HepG2 (cell line): ENCODE measurements around the gene DDX20. TPM values are rescaled to one million over a fixed set of nuclear protein-coding genes. Genes with fewer than 3 reads are reported as not detected.

Experiments used
- DNMT1 ChIP-seq: sonication (generic); formaldehyde crosslinking; IDR thresholded peaks from 2 replicates; pipeline ENCODE4 v1.5.1; 2020; ENCODE audit warnings: mild to moderate bottlenecking, missing genetic modification reagents
- HDAC2 ChIP-seq: sonication (generic); formaldehyde crosslinking; IDR thresholded peaks from 2 replicates; pipeline ENCODE4 v1.4.0; 2020; ENCODE audit warnings: missing genetic modification reagents
- HIC2 ChIP-seq: sonication (generic); formaldehyde crosslinking; IDR thresholded peaks from 2 replicates; pipeline ENCODE4 v1.9.0; 2022; ENCODE audit warnings: low read depth, missing genetic modification reagents
- NFKB2 ChIP-seq: sonication (generic); formaldehyde crosslinking; IDR thresholded peaks from 2 replicates; pipeline ENCODE4 v1.4.0; 2020; ENCODE audit warnings: missing genetic modification reagents, borderline replicate concordance
- PHF21A ChIP-seq: sonication (generic); formaldehyde crosslinking; IDR thresholded peaks from 2 replicates; pipeline ENCODE4 v1.5.0; 2020; ENCODE audit warnings: mild to moderate bottlenecking, missing genetic modification reagents
- SKIL ChIP-seq: sonication (generic); formaldehyde crosslinking; IDR thresholded peaks from 2 replicates; pipeline ENCODE4 v1.8.0; 2022; ENCODE audit warnings: missing genetic modification reagents, mild to moderate bottlenecking, moderate library complexity, borderline replicate concordance
- SNAI1 ChIP-seq: sonication (generic); formaldehyde crosslinking; IDR thresholded peaks from 2 replicates; pipeline ENCODE4 v1.5.0; 2020; ENCODE audit warnings: mild to moderate bottlenecking, missing genetic modification reagents, borderline replicate concordance
- SP4 ChIP-seq: sonication (generic); formaldehyde crosslinking; IDR thresholded peaks from 2 replicates; pipeline ENCODE4 v1.8.1; 2023; ENCODE audit warnings: mild to moderate bottlenecking, missing genetic modification reagents
- ZFP91 ChIP-seq: sonication (generic); formaldehyde crosslinking; IDR thresholded peaks from 2 replicates; pipeline ENCODE4 v1.9.0; 2022; ENCODE audit warnings: missing genetic modification reagents, mild to moderate bottlenecking, borderline replicate concordance
- ZMYM4 ChIP-seq: sonication (generic); formaldehyde crosslinking; IDR thresholded peaks from 2 replicates; pipeline ENCODE4 v1.8.1; 2023; ENCODE audit warnings: mild to moderate bottlenecking, missing genetic modification reagents
- ZNF407 ChIP-seq: sonication (generic); formaldehyde crosslinking; IDR thresholded peaks from one replicate; pipeline ENCODE4 v1.5.1; 2020; ENCODE audit warnings: mild to moderate bottlenecking, missing genetic modification reagents; ENCODE audit errors: not compliant biosample characterization
- ZNF570 ChIP-seq: sonication (generic); formaldehyde crosslinking; IDR thresholded peaks from 2 replicates; pipeline ENCODE4 v1.4.0; 2020; ENCODE audit warnings: mild to moderate bottlenecking, missing genetic modification reagents, borderline replicate concordance
- ZNF777 ChIP-seq: sonication (generic); formaldehyde crosslinking; IDR thresholded peaks from 2 replicates; pipeline ENCODE4 v1.4.0; 2020; ENCODE audit warnings: missing genetic modification reagents
- ZNF792 ChIP-seq: IDR thresholded peaks from 2 replicates; pipeline ENCODE4 v1.6.1; 2016
- polyA plus RNA-seq, 8 experiments: library from polyadenylated mRNA; depleted of rRNA in 3 of 8; stranded (reverse) in 7 of 8; unstranded in 1 of 8; fragments of >200 nt; fragmentation: Illumina TruSeq in 4 of 8; extraction: Trizol in 4 of 8; gene quantifications; 2 replicates each; pipeline versions ENCODE4 v1.2.1 to v1.2.3, GENCODE V29; 2011 to 2016; ENCODE audit warnings: low read depth in 4 of 8, missing spikeins in 1 of 8, mixed read lengths in 1 of 8; ENCODE audit not compliant: insufficient read depth in 1 of 8
- total RNA-seq, 5 experiments: library from RNA; depleted of rRNA; stranded (reverse); fragments of >200 nt; fragmentation: Illumina TruSeq; extraction: Trizol; gene quantifications; 2 replicates each; pipeline ENCODE4 v1.2.3, GENCODE V29; 2016; ENCODE audit warnings: low read depth in 1 of 5

DDX20 gene
- total and polyA plus RNA-seq, 2 of the 13 experiments (the other 11 are each of a cell fraction or from before 2014, with no cell fraction given): 4.0 to 14.3 TPM

GRCh38 chr1:111739194-111739924 is 16.3 kb upstream of the DDX20 start, which contains the start of gene INKA2 (continued):
- peak; percentile 63; the same call in 1 of the 2 replicates for TF ChIP-seq SKIL (CRISPR knock-in tag)
- peak; percentile 51; the same call in 1 of the 2 replicates for TF ChIP-seq ZNF792
- peak; percentile 65 for TF ChIP-seq HIC2 (CRISPR knock-in tag)
- peak; percentile 98 for TF ChIP-seq ZNF777 (CRISPR knock-in tag)
- peak; percentile 58 for TF ChIP-seq ZNF407 (CRISPR knock-in tag)
- TF ChIP-seq DNMT1 (CRISPR knock-in tag): 0 out of 2 replicates have a peak, but pooled peaks have one; percentile 60
- peak; percentile 100 for TF ChIP-seq PHF21A (CRISPR knock-in tag)
- TF ChIP-seq SP4 (CRISPR knock-in tag): peak; percentile 57; the same call in 1 of the 2 replicates
- peak; percentile 85 for TF ChIP-seq SNAI1 (CRISPR knock-in tag)
- peak; percentile 83 for TF ChIP-seq ZFP91 (CRISPR knock-in tag)
- TF ChIP-seq NFKB2 (CRISPR knock-in tag): peak; percentile 95
- no peak for TF ChIP-seq ZNF570 (CRISPR knock-in tag)
- TF ChIP-seq HDAC2: 0 out of 2 replicates have a peak, but pooled peaks have one; percentile 41
- TF ChIP-seq ZMYM4: peak; percentile 28
